Lower leg skin (tissue), 3 donors: ENCODE results near the gene FAM32A.

Experiments
- POLR2A ChIP-seq, 2 donors: fragments of 450-650 bp; IDR thresholded peaks; one replicate each; pipeline ENCODE4 v1.6.1; 2016 to 2017; ENCODE audit warnings: antibody characterized with exemption in 2 of 2, mild to moderate bottlenecking in 1 of 2, moderate library complexity in 1 of 2
- TF ChIP-seq, protein P1 (sequence below), 3 donors: fragments of 450-650 bp; IDR thresholded peaks; one replicate each; pipeline ENCODE4 v1.5.1; 2016; ENCODE audit warnings: antibody characterized with exemption in 3 of 3, mild to moderate bottlenecking in 3 of 3, moderate library complexity in 2 of 3

DNA sequence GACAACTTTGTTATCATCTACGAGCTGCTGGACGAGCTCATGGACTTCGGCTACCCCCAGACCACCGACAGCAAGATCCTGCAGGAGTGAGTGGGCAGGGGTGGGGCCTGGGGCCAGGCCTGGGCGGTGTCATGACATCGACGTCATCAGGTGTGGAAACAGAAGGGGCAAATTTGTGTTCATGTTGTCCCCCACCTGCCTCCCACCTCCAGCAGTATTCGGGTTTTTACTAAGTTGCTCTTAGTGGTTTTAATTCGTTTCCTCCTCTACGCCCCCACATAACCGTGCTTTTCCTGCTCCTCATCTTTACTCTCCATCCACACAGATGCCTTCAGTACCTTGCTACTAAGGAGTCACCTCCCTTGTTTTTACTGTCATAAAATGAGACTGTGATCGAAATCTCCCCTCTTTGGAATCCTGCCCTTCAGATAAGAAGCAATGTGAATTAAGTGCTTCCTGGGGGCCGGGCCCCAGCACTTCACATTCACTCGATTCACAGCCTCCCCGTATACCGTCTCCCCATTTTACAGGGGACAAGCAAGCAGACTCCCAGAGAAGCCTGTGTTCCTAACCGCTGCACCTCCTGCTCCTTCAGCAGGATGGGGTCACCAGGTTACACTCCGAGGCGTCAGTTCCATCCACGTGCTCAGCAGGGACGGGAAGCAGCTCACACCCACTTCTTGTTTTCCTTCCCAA, 23.0 kb downstream of the FAM32A start:
- TF ChIP-seq, protein P1, sequence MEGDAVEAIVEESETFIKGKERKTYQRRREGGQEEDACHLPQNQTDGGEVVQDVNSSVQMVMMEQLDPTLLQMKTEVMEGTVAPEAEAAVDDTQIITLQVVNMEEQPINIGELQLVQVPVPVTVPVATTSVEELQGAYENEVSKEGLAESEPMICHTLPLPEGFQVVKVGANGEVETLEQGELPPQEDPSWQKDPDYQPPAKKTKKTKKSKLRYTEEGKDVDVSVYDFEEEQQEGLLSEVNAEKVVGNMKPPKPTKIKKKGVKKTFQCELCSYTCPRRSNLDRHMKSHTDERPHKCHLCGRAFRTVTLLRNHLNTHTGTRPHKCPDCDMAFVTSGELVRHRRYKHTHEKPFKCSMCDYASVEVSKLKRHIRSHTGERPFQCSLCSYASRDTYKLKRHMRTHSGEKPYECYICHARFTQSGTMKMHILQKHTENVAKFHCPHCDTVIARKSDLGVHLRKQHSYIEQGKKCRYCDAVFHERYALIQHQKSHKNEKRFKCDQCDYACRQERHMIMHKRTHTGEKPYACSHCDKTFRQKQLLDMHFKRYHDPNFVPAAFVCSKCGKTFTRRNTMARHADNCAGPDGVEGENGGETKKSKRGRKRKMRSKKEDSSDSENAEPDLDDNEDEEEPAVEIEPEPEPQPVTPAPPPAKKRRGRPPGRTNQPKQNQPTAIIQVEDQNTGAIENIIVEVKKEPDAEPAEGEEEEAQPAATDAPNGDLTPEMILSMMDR (IDR thresholded peaks at IDR 0.05), result no peak
- TF ChIP-seq POLR2A (IDR thresholded peaks at IDR 0.05), result no peak
